Vagina (tissue), 2 donors: Measurements from ENCODE around the gene BMP10.

Experiments
- POLR2A ChIP-seq, 2 donors: fragments of 450-650 bp; IDR thresholded peaks; one replicate each; pipeline ENCODE4 v1.6.1; 2017; ENCODE audit warnings: antibody characterized with exemption in 2 of 2, mild to moderate bottlenecking in 2 of 2, moderate library complexity in 2 of 2
- POLR2AphosphoS5 ChIP-seq, 2 donors: sonication (generic); formaldehyde crosslinking; IDR thresholded peaks; one replicate each; pipeline ENCODE4 v1.9.0; 2017; ENCODE audit warnings: antibody characterized with exemption in 2 of 2, mild to moderate bottlenecking in 2 of 2, low read depth in 1 of 2; ENCODE audit not compliant: insufficient read depth in 1 of 2
- TF ChIP-seq, protein P1 (sequence below), 3 experiments: fragments of 450-650 bp in 2 of 3; fragments of 200-600 bp in 1 of 3; sonication (generic) in 1 of 3; IDR thresholded peaks; one replicate each; pipeline ENCODE4 v1.5.1; 2017 to 2019; ENCODE audit warnings: antibody characterized with exemption in 3 of 3, mild to moderate bottlenecking in 2 of 3, moderate library complexity in 2 of 3

DNA sequence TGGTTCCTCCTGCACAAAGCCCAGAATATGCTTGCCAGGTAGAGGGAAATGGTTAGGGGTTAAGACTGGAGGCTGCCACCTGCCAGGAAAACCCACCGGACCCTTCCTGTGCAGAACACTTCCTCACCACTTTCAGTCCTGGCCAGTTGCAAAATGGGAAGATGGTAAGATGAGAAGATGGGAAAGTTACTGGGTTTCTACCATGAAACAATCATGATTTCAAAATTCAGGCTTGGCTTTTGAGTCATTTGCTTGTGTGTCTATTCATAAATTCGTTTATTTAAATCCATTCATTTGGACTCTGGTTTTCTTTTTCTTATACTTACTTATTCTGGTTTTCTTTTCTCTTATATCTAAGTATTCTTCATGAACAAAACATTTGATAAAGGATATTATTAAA lies 7.2 kb downstream of the BMP10 start:
- TF ChIP-seq, protein P1, sequence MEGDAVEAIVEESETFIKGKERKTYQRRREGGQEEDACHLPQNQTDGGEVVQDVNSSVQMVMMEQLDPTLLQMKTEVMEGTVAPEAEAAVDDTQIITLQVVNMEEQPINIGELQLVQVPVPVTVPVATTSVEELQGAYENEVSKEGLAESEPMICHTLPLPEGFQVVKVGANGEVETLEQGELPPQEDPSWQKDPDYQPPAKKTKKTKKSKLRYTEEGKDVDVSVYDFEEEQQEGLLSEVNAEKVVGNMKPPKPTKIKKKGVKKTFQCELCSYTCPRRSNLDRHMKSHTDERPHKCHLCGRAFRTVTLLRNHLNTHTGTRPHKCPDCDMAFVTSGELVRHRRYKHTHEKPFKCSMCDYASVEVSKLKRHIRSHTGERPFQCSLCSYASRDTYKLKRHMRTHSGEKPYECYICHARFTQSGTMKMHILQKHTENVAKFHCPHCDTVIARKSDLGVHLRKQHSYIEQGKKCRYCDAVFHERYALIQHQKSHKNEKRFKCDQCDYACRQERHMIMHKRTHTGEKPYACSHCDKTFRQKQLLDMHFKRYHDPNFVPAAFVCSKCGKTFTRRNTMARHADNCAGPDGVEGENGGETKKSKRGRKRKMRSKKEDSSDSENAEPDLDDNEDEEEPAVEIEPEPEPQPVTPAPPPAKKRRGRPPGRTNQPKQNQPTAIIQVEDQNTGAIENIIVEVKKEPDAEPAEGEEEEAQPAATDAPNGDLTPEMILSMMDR (IDR thresholded peaks at IDR 0.05), result no peak
- TF ChIP-seq POLR2A (IDR thresholded peaks at IDR 0.05) (no peak), POLR2AphosphoS5 (IDR thresholded peaks at IDR 0.05; ENCODE audit: insufficient read depth in 1 of 2, low read depth in 1 of 2) (no peak)
